ENCODE measurements around the gene CDK9. TPM values are rescaled to one million over a fixed set of nuclear protein-coding genes. Genes with fewer than 3 reads are reported as not detected.
"Not testable (repeated sequence)": the region's sequence is repeated elsewhere in the genome, so short reads cannot be mapped to it uniquely, and the experiment has no call there.

The CDK9 gene
- total RNA-seq, 1 donor = 51.5 TPM

- H3K4me3 ChIP-seq (ENCODE audit: low read depth, low read length) = no peak overlapping the region
- no peak for DNase-seq (ENCODE audit: low read depth)
- no peak for TF ChIP-seq CTCF (IDR thresholded peaks at IDR 0.05; ENCODE audit: insufficient read depth, low read length)
Observed at GRCh38 chr9:127755061-127756060, 30.5 kb upstream of the CDK9 start.

- no peak for DNase-seq (ENCODE audit: low read depth)
- H3K4me3 ChIP-seq (ENCODE audit: low read depth, low read length) = no peak overlapping the region
- no peak for TF ChIP-seq CTCF (IDR thresholded peaks at IDR 0.05; ENCODE audit: insufficient read depth, low read length)
Observed at GRCh38 chr9:127756233-127756632, 29.6 kb upstream of the CDK9 start.

GRCh38 chr9:127756776-127757175 is 29.1 kb upstream of the CDK9 start:
- DNase-seq (ENCODE audit: low read depth); H3K4me3 ChIP-seq (ENCODE audit: low read depth, low read length): not testable (repeated sequence)

- TF ChIP-seq CTCF (IDR thresholded peaks at IDR 0.05; ENCODE audit: insufficient read depth, low read length) = no peak
- H3K4me3 ChIP-seq (ENCODE audit: low read depth, low read length) = no peak overlapping the region
- DNase-seq (ENCODE audit: low read depth) = no peak
Observed at GRCh38 chr9:127758843-127759242, 27.0 kb upstream of the CDK9 start.

GRCh38 chr9:127761061-127761460 is 24.8 kb upstream of the CDK9 start:
- H3K4me3 ChIP-seq (ENCODE audit: low read depth, low read length) = no peak overlapping the region
- no peak for TF ChIP-seq CTCF (IDR thresholded peaks at IDR 0.05; ENCODE audit: insufficient read depth, low read length)
- no peak for DNase-seq (ENCODE audit: low read depth)

GRCh38 chr9:127761491-127761956 is 24.3 kb upstream of the CDK9 start:
- TF ChIP-seq CTCF (IDR thresholded peaks at IDR 0.05; ENCODE audit: insufficient read depth, low read length) = no peak
- no peak overlapping the region for H3K4me3 ChIP-seq (ENCODE audit: low read depth, low read length)
- no peak for DNase-seq (ENCODE audit: low read depth)

- no peak for TF ChIP-seq CTCF (IDR thresholded peaks at IDR 0.05; ENCODE audit: insufficient read depth, low read length)
- no peak overlapping the region for H3K4me3 ChIP-seq (ENCODE audit: low read depth, low read length)
- no peak for DNase-seq (ENCODE audit: low read depth)
Observed at GRCh38 chr9:127762111-127762676, 23.6 kb upstream of the CDK9 start.

Data from fibroblast of the aortic adventitia (primary cell).